SK-N-DZ (cell line): ENCODE data around the gene TCHP.

Experiments used
- DNase-seq: peaks from one replicate; pipeline ENCODE4 v3.0.0-alpha.2; 2015; ENCODE audit warnings: low spot score

TCHP gene

GRCh38 chr12:109932878-109933503 is 32.9 kb downstream of the TCHP start:
- no peak for DNase-seq

DNA sequence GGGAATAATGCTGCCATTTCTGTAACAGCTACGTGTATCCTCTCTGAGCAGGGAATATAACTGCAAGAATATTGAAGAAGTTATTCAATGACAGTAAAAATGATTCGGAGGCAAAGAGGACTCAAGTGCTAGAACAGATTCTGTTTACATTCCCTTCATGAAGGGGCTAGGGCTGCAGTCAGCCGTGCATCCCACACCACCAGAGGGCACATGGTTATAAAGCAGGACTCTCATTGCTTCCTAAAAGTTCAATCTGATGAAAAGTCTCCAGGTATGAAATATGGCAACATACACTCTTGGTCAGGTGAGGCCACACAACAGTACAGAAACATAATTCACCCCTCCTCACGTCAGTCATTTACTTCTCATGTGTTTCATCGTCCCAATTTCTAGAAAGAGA is 34.0 kb downstream of the TCHP start:
- no peak for DNase-seq

DNA sequence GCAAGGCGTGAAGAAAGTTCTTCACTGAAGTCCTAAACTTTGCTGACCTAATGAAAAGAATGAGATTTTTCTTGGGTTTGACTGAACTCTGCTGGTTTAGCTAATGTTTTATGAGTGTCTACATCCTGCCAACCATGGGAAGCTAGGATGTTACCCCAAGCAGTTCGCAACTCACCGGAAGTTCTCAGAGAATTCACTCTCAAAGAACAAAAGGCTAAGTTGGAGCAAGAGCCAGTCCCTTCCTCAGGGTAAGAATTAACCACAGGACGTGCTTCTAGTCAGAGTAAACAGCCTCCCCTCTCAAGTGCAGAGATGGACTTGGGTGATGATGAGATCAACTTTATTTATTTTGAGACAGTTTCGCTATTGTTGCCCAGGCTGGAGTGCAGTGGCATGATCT is 37.3 kb downstream of the TCHP start:
- no peak for DNase-seq

DNA sequence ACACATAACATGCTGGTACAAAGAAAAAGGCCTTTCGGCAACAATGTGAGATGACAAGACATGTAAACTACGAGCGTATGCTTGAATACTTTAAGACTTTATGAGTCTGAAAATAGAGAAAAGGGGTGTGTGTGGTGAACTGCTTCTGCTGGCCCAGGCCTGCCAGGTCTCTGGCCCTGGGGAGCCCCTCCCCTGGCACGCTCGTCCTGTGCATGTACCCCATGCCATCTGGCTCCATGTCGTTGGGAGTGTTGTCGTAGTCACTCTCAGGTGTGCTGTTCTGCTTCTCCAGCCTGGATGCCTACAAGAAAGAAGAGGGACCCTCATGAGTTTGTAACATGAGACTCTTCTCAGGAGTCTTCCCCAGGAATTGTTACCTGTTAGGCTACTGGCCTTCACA is 38.9 kb downstream of the TCHP start:
- DNase-seq = no peak

DNA sequence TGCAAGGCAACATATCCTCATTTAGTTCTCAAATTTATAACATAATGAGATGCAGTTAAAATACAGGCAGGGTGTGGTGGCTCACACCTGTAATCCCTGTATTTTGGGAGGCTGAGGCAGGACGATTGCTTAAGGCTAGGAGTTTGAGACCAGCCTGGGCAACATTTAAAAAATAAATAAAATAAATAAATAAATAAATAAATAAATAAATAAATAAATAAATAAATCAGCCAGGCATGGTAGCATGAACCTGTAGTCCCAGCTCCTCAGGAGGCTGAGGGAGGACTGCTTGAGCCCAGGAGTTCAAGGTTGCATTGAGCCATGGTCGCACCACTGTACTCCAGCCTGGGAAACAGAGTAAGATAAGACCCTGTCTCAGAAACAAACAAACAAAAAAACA is 39.4 kb downstream of the TCHP start:
- DNase-seq = no peak

DNA sequence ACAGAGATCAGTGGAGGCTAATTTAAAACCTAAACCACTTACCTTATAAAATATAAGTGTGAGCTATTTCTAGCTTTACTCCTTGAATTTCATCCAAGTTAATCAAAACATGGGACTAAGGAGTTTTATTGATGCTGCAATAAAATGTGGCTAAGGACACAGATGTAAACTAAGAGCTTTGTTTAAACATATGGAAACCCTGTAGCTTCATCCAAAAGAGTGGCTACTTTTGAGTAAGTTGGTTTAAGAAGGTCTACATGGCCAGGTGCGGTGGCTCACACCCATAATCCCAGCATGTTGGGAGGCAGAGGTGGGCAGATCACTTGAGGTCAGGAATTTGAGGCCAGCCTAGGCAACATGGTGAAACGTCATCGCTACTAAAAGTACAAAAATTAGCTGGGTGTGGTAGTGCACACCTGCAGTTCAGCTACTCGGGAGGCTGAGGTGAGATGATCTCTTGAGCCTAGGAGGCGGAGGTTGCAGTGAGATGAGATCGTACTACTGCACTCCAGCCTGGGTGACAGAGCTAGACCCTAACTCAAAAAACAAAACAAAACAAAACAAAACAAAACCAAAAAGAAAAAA is 40.4 kb downstream of the TCHP start:
- DNase-seq = no peak

DNA sequence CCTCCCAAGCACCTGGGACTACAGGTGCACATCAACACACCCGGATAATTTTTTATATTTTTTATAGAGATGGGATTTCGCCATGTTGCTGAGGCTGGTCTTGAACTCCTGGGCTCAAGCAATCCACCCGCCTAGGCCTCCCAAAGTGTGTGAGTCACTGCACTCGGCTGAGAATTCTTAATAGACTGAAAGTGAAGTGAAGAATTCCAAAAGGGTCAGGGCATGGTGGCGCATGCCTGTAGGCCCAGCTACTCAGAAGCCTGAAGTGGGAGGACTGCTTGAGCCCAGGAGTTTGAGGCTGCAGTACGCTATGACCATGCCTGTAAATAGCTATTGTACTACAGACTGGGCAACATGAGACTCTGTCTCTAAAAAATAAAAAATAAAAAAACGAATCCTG is 43.7 kb downstream of the TCHP start:
- no peak for DNase-seq

DNA sequence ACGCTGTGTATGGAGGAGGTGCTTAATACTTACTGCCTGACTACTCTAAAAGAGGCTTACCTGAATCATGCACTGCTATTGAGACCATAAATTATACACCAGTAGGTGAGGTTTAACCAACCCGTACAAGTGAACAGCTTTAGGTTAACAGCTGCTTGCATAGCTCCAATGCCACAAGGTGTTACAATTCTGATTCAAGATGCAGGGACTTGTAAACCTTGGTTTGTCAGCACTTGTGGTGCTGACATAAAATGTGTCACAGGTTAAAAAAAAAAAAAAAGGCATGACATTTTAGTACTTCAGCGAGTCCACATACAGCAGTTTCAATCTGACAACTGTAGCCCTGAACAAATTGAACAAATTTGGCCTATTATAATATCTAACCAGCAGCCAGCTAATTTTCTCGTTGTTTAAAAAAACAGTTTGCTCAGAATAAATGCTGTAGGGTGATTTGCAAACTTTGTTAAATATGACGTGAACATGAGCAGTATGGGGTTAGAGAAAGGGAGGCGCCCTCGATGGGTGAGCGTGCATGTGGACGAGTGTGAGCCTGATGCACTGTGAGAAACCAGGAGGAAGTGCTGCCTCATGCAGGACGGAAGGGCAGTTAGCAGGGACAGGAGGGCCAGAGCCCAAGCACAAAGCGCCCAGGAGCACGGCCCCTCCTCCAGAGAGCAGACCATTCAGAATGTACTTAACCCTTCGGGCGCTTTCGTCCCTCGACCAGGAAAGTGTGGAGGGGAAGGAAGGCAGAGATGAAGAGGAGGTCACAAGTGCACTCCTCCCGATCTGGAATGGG is 44.7 kb downstream of the TCHP start:
- peak; percentile 35 for DNase-seq

DNA sequence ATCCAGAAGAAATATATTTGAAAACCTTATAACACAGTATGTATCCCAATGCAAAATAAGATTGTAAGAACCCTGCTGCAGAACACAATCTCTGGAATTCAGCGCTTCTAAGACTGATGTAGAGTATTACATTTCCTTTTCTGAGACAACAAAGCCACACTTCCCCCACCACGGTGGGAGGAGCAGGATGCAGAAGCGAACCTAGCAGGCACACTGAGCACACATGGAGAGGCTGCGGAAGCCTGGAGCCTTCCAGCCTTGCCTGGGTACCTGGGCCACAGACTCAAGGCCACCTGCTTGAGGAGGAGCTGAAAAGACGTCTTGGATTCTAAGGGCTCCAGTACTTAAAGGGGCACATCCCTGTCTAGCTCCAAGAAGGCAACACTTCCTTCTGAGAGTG is 46.4 kb downstream of the TCHP start:
- DNase-seq = no peak

DNA sequence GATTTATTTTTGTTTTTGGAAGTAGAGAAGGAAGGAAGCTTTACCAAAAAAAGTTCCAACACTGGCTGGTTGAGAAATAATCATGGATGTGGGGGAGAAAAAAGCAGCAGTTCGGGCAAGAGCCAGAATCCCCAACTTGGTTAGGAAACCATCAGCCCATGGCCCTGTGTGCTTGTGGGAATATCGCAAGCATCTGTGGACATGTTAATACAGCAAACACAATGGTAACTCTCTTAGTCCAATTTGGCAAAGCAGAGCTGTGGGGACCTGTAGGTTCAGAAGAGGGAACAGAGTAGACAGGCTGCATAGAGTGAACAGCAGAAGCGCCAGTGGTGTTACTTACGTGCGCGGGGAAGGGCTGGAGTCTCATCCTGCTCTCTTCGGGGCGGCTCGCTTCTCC is 46.8 kb downstream of the TCHP start:
- no peak for DNase-seq

DNA sequence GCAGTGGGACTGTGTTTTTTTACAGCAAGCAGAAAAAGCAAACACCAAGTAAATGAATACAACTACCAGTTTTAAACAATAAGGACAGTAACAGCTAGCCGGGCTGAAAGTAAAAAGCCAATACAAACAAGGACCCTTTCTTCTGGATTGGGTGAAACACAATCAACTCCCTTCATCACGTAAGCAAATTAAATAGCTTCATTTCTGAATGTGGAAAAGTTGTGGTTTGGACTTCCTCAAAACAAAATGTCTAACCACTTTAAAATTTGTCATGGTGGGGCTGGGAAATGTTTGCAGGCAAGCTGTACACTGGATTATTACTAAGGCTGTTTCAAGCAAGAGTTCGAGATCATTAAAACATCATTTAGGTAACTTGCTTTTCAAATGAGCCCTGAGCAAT is 47.4 kb downstream of the TCHP start:
- DNase-seq = no peak

DNA sequence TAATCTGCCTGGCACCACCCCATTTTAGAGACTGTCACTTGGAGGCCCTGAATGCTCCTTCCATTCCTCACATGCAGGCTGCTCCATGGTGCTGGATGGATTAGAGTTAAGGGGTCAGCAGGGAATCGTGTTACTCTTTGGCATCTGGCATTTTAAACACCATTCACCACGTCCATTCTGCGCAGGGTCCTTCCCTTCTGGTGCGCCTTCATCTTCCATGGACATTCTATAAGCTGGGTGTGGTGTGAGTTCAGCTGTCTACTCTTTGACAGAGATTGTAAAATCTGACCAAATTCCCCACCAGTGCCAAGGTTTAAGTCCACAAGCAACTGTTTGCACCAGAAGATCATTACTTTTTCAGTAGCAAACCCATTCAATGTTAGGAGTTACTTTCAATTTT is 48.3 kb downstream of the TCHP start:
- DNase-seq = no peak

DNA sequence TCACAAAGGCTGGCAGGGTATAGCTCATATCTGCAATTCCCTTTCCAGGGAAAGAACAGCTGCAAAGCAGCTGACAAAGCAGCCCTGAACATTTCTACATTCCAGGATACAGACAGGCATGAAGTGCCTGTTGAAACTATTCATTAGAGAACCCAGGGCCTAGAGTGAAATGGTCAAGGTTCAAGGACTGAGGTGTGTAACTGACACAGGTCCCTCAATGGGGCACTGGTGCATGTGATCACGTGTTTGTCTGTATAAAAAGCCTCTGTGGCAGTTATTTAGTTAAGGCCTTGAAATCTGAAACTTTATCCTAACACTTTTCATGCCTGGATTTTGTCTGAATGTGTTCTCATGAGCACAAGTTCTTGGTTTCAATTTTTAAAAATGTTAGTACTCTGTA is 49.0 kb downstream of the TCHP start:
- DNase-seq = no peak

DNA sequence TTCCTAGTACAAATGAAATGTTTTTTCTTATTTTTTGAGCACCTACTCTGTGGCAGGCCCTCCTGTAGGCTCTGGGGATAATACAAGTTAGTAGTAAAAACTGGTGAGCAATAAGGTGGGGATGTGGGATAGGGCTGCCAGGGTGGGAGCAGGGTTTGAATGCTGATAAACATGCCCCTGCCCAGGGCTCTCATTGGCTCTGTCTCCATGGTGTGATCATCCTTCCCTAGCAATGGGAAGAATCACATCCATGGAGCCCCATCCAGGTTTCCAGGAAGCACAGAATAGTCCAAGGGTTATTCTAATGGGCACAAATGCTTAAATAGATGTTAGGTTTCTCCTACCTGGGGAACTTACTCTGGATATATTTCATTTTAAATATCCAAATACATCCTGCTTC is 50.6 kb downstream of the TCHP start:
- DNase-seq = no peak

DNA sequence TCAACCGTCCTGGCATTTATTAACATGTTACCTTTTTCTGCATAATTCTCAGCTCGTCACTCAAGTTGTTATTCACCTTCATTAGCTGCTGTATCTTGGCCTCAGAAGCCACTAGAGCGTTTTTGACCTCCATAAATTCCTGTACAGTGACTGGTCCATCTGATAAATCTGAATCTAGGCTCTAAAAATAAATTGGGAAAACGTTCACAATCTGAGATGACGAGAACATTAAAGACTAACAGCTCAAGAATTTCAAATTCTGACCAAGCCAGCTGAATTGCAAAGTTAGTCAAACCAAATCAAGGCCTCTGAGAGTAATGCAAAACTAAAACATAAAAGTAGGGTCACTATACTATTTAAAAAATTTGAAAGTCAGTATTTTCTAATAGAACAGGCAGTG is 51.1 kb downstream of the TCHP start:
- DNase-seq = no peak

DNA sequence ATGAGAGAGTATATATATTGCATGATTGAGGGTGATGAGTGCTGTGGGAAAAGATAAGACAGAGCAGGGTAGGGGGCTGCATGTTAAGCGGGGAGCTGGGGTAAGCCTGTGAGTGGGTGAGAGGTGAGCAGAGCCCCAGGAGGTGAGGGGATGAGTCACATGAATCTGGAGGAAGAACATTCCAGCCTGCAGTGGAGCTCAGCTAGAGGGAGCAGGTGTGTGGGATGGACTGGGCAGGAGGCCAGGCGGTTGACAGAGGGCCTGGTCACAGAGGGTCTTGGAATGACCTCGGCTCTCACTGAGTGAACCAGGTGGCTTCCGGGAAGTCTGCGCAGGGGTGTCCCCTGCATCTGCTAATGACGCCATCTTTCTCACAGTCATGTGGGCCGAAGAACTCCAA is 51.7 kb downstream of the TCHP start:
- DNase-seq = no peak

- no peak for DNase-seq
Observed at GRCh38 chr12:109952160-109952858, 52.2 kb downstream of the TCHP start.

DNA sequence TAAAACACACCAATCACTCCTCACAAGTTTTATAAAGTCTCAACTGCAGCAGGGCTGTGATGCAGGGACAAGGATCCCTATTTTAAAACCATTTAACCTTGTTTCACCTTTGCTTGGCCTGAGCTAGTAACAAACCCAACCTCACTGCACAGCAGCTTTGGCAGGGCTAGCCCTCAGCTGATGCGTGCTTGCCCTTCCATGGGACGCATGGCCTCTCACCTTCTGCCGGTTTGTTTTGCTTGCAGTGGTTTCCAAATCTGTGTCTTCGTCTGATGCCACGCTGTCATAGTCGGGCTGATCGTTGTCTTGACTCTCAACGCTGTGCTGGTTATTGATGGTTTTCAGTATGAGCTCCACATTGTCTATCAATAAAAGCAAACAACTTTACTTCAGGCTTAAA is 52.8 kb downstream of the TCHP start:
- DNase-seq = no peak

- DNase-seq = no peak
Observed at GRCh38 chr12:109953656-109954055, 53.6 kb downstream of the TCHP start.

- DNase-seq = no peak
Observed at GRCh38 chr12:109958374-109958773, 58.3 kb downstream of the TCHP start.

DNA sequence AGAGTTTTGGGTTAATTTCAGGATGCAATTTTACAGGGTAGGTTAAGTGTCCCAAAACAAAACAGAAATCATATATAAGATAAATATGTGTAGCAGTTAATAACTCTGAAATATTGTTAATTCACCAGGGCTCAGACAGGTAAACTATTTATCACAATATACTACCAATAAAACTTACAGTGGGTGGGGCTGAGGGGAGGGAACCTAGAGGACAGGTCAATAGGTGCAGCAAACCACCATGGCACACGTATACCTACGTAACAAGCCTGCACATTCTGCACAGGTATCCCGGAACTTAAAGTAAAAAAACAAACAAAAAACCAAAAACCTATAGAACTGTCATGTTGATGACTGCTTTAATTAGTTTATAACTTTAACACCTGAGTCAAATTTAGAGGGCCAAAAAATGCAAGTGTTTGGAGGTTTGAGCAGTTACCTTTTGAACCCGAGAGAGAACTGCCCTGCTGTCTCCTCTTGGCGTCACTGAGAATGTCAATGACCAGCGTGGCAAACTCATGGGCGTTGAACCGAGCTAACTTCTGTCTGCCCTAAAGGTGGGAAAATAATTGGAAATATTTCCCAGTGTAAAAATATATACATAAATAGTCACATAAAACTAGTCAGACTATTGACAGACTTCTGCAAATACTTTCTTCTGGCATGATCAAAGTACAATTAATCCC is 59.5 kb downstream of the TCHP start:
- no peak for DNase-seq

- DNase-seq = no peak
Observed at GRCh38 chr12:109961201-109961600, 61.1 kb downstream of the TCHP start.
